ENCODE measurements around the gene DIPK1C. TPM values are rescaled to one million over a fixed set of nuclear protein-coding genes. Genes with fewer than 3 reads are reported as not detected.

Gene DIPK1C
- total RNA-seq, 1 experiment from 2014 or later, result not detected

- no TSS peak for BruUV-seq (replicated peaks)
- POLR2A ChIA-PET, result no interaction called here
- DNase-seq (ENCODE audit: low read depth, low spot score) (no peak), ATAC-seq (no peak)
- Histone ChIP-seq H4K20me1 (ENCODE audit: insufficient read depth) (no peaks in the 10 kb centered on the region), H3K4me1 (ENCODE audit: control insufficient read depth in 1 of 2, insufficient read depth in 2 of 2, low read length in 2 of 2) (no peaks in the 10 kb centered on the region), H3K4me2 (ENCODE audit: low read length) (no peak overlapping the region), H3K36me3 (ENCODE audit: control insufficient read depth in 1 of 2, insufficient read depth in 2 of 2, low read length in 2 of 2) (no peaks in the 10 kb centered on the region), H3K4me3 (replicated peaks in 1 of 2; ENCODE audit: low read depth in 1 of 2, low read length in 2 of 2) (no peak overlapping the region), H3K27ac (ENCODE audit: low read depth, low read length) (no peak overlapping the region), H3K9me3 (ENCODE audit: control insufficient read depth in 1 of 2, insufficient read depth in 1 of 2, low read depth in 1 of 2, low read length in 2 of 2) (no peaks in the 10 kb centered on the region), H3K9me2 (ENCODE audit: insufficient read depth) (no peaks in the 10 kb centered on the region), H3K79me2 (ENCODE audit: insufficient read depth, low read length) (no peaks in the 10 kb centered on the region), H3K27me3 (ENCODE audit: insufficient read depth, low read length) (peaks cover 13% of the 10 kb centered on the region; the same call in 1 of the 2 replicates), H3K9ac (ENCODE audit: low read length) (no peak overlapping the region), H2AFZ (ENCODE audit: low read depth, low read length, poor library complexity, severe bottlenecking) (no peak overlapping the region)
- intact Hi-C loops (cut with micrococcal nuclease), result no loop called here
- no peak for TF ChIP-seq CBX3 (IDR thresholded peaks at IDR 0.05; ENCODE audit: low read depth)
- no peak for TF ChIP-seq POLR2A (IDR thresholded peaks at IDR 0.05; ENCODE audit: borderline replicate concordance, extremely low read depth, insufficient read depth, insufficient read length)
- TF ChIP-seq CTCF (IDR thresholded peaks at IDR 0.05 in 2 of 3, conservative IDR thresholded peaks at IDR 0.05 in 1 of 3; ENCODE audit: borderline replicate concordance in 1 of 3, insufficient read depth in 1 of 3, low read depth in 2 of 3, low read length in 2 of 3), result no peak
- no peak for TF ChIP-seq ATF3 (IDR thresholded peaks at IDR 0.05)
- TF ChIP-seq TCF7L2 (IDR thresholded peaks at IDR 0.05; ENCODE audit: borderline replicate concordance, extremely low read depth, insufficient read depth, insufficient read length), result no peak
- TF ChIP-seq YY1 (IDR thresholded peaks at IDR 0.05; ENCODE audit: extremely low read depth, insufficient replicate concordance, low read depth, low read length), result no peak
- no peak for TF ChIP-seq FOSL1 (IDR thresholded peaks at IDR 0.05; ENCODE audit: low read depth)
- no peak for TF ChIP-seq EZH2phosphoT487 (IDR thresholded peaks at IDR 0.05; ENCODE audit: borderline replicate concordance)
- no peak for TF ChIP-seq EGR1 (IDR thresholded peaks at IDR 0.05; ENCODE audit: low read depth)
- no peak for TF ChIP-seq SRF (IDR thresholded peaks at IDR 0.05; ENCODE audit: low read depth)
- no peak for TF ChIP-seq JUND (IDR thresholded peaks at IDR 0.05)
- TF ChIP-seq ELF1 (IDR thresholded peaks at IDR 0.05; ENCODE audit: borderline replicate concordance, low read depth), result no peak
- no peak for TF ChIP-seq MAX (IDR thresholded peaks at IDR 0.05)
- TF ChIP-seq POLR2AphosphoS5 (IDR thresholded peaks at IDR 0.05; ENCODE audit: low read depth, low read length), result no peak
- no peak for TF ChIP-seq CEBPB (IDR thresholded peaks at IDR 0.05; ENCODE audit: low read depth)
- TF ChIP-seq ZBTB33 (IDR thresholded peaks at IDR 0.05; ENCODE audit: extremely low read depth, insufficient replicate concordance, low read length), result no peak
- TF ChIP-seq ZFX (IDR thresholded peaks at IDR 0.05), result no peak
- RAD21 ChIA-PET (ENCODE audit: low non-redundant PET in 1 of 2, low total read pairs in 2 of 2, uncharacterized antibody in 2 of 2, unreplicated experiment in 2 of 2), result interaction anchor here in 1 of 2 experiments (0.6 kb wide), 1 partner anchor 25 kb away, joined by 4 read pairs; no protein-coding TSS in a partner anchor
- CTCF ChIA-PET, result no interaction called here
These were observed 22.6 kb downstream of the DIPK1C start for GRCh38 chr18:74434466-74434865.
